OCI-LY1 (cell line): Measurements from ENCODE around the gene ULK3.

Experiments used
- H2AFZ ChIP-seq: fragments of 200-600 bp; sonication (generic), shearing (Covaris generic); 2 replicates; pipeline ENCODE4 v1.6.0; 2014; ENCODE audit warnings: antibody characterized with exemption, mild to moderate bottlenecking, low read length
- H3F3A ChIP-seq: fragments of 200-600 bp; sonication (generic), shearing (Covaris generic); 2 replicates; pipeline ENCODE4 v1.6.0; 2014; ENCODE audit warnings: mild to moderate bottlenecking, antibody characterized with exemption, low read length, moderate library complexity; ENCODE audit not compliant: insufficient read depth
- H3K27ac ChIP-seq: fragments of 200-600 bp; sonication (generic); 2 replicates; pipeline ENCODE4 v1.5.1; 2014; ENCODE audit warnings: low read length, mixed run types, mild to moderate bottlenecking, low read depth; ENCODE audit not compliant: poor library complexity, severe bottlenecking
- H3K27me3 ChIP-seq: fragments of 200-600 bp; sonication (generic); 2 replicates; pipeline ENCODE4 v1.6.0; 2014; ENCODE audit warnings: antibody characterized with exemption, mild to moderate bottlenecking, low read length, moderate library complexity; ENCODE audit not compliant: insufficient read depth
- H3K36me3 ChIP-seq: fragments of 200-600 bp; sonication (generic); 2 replicates; pipeline ENCODE4 v1.6.1; 2014; ENCODE audit warnings: mild to moderate bottlenecking, antibody characterized with exemption, low read length, moderate library complexity, mixed read lengths; ENCODE audit not compliant: insufficient read depth
- H3K4me1 ChIP-seq: fragments of 200-600 bp; sonication (generic); 2 replicates; pipeline ENCODE4 v1.5.1; 2014; ENCODE audit warnings: mild to moderate bottlenecking, low read length, moderate library complexity; ENCODE audit not compliant: insufficient read depth, severe bottlenecking
- H3K4me2 ChIP-seq: fragments of 200-600 bp; sonication (generic), shearing (Covaris generic); 2 replicates; pipeline ENCODE4 v1.6.1; 2014; ENCODE audit warnings: low read length
- H3K4me3 ChIP-seq: fragments of 200-600 bp; sonication (generic); 2 replicates; pipeline ENCODE4 v1.5.1; 2014; ENCODE audit warnings: low read length, low read depth, mild to moderate bottlenecking, mixed read lengths; ENCODE audit not compliant: poor library complexity, severe bottlenecking
- H3K79me2 ChIP-seq: fragments of 200-600 bp; shearing (Covaris generic); 2 replicates; pipeline ENCODE4 v1.6.1; 2016; ENCODE audit warnings: mixed run types, low read length, mixed read lengths; ENCODE audit not compliant: insufficient read depth
- H3K9ac ChIP-seq: fragments of 200-600 bp; sonication (generic), shearing (Covaris generic); 2 replicates; pipeline ENCODE4 v1.6.1; 2014; ENCODE audit warnings: mild to moderate bottlenecking, low read length, mixed read lengths
- H3K9me2 ChIP-seq: fragments of 200-600 bp; sonication (generic), shearing (Covaris generic); 2 replicates; pipeline ENCODE4 v1.6.1; 2014; ENCODE audit warnings: low read depth, mild to moderate bottlenecking, low read length, mixed read lengths
- H3K9me3 ChIP-seq: fragments of 200-600 bp; shearing (Covaris generic); 2 replicates; pipeline ENCODE4 v1.6.1; 2014; ENCODE audit warnings: low read length, mixed read lengths
- H4K20me1 ChIP-seq: fragments of 200-600 bp; sonication (generic), shearing (Covaris generic); 2 replicates; pipeline ENCODE4 v1.6.0; 2016; ENCODE audit warnings: mild to moderate bottlenecking, low read length; ENCODE audit not compliant: insufficient read depth
- EZH2 ChIP-seq: fragments of 200-600 bp; sonication (generic), shearing (Covaris generic); IDR thresholded peaks from 2 replicates; pipeline ENCODE4 v1.8.0; 2017; ENCODE audit warnings: borderline replicate concordance, mixed run types, mild to moderate bottlenecking, antibody characterized with exemption, low read length, moderate library complexity, mixed read lengths
- TF ChIP-seq, protein P1 (sequence below): fragments of 200-600 bp; sonication (generic), shearing (Covaris generic); IDR thresholded peaks from 2 replicates; pipeline ENCODE4 v1.5.1; 2017; ENCODE audit warnings: mild to moderate bottlenecking, antibody characterized with exemption, low read length, moderate library complexity, mixed read lengths

ULK3 gene

GRCh38 chr15:74826364-74826819, 16.6 kb downstream of the ULK3 start, which contains the start of gene CPLX3:
CPLX3 (plus strand) TSS chr15:74826627; CDS start chr15:74826704, 77 bp downstream.
- Histone ChIP-seq H3K27me3 (no peaks in the 10 kb centered on the region), H3K27ac (no peak within 1 kb of the TSS), H4K20me1 (no peaks in the 10 kb centered on the region), H3K4me1 (peaks cover 5% of the 10 kb centered on the region), H3K4me3 (no peak within 1 kb of the TSS), H3F3A (no peaks in the 10 kb centered on the region), H3K79me2 (no peaks in the 10 kb centered on the region), H3K4me2 (no peak within 1 kb of the TSS), H3K9me3 (no peaks in the 10 kb centered on the region), H2AFZ (no peak within 1 kb of the TSS), H3K9ac (no peak within 1 kb of the TSS), H3K36me3 (no peaks in the 10 kb centered on the region), H3K9me2 (no peaks in the 10 kb centered on the region)
- TF ChIP-seq, protein P1, sequence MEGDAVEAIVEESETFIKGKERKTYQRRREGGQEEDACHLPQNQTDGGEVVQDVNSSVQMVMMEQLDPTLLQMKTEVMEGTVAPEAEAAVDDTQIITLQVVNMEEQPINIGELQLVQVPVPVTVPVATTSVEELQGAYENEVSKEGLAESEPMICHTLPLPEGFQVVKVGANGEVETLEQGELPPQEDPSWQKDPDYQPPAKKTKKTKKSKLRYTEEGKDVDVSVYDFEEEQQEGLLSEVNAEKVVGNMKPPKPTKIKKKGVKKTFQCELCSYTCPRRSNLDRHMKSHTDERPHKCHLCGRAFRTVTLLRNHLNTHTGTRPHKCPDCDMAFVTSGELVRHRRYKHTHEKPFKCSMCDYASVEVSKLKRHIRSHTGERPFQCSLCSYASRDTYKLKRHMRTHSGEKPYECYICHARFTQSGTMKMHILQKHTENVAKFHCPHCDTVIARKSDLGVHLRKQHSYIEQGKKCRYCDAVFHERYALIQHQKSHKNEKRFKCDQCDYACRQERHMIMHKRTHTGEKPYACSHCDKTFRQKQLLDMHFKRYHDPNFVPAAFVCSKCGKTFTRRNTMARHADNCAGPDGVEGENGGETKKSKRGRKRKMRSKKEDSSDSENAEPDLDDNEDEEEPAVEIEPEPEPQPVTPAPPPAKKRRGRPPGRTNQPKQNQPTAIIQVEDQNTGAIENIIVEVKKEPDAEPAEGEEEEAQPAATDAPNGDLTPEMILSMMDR: no peak
- no peak for TF ChIP-seq EZH2

DNA sequence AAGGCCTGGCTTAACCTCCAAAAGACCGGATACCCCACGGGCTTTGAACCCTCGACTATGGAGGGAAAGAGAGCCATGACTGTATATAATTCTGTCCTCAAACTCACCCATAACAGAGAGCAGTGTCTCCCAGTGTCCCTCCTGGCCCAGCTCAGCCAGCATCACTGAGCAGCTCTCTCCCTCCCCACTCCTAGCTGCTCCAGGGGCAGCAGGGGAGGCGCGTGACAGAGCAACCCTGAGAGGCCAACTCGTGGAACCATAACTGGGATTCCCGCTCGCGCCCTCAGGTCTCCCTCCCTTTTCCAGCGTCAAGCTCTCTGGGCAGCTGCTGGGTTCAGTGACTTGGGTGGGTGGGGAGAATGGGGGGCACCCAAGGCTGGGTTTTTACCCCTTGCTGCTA, 17.1 kb downstream of the ULK3 start:
- no peaks in the 10 kb centered on the region for H3K9me2 ChIP-seq
- no peaks in the 10 kb centered on the region for H4K20me1 ChIP-seq
- H3K4me2 ChIP-seq: no peak overlapping the region
- no peak overlapping the region for H3K27ac ChIP-seq
- no peaks in the 10 kb centered on the region for H3K27me3 ChIP-seq
- no peak overlapping the region for H2AFZ ChIP-seq
- no peak overlapping the region for H3K4me3 ChIP-seq
- H3K9ac ChIP-seq: no peak overlapping the region
- H3F3A ChIP-seq: no peaks in the 10 kb centered on the region
- no peaks in the 10 kb centered on the region for H3K36me3 ChIP-seq
- no peaks in the 10 kb centered on the region for H3K9me3 ChIP-seq
- TF ChIP-seq, protein P1: no peak
- TF ChIP-seq EZH2: no peak
- peaks cover 10% of the 10 kb centered on the region for H3K4me1 ChIP-seq
- no peaks in the 10 kb centered on the region for H3K79me2 ChIP-seq

DNA sequence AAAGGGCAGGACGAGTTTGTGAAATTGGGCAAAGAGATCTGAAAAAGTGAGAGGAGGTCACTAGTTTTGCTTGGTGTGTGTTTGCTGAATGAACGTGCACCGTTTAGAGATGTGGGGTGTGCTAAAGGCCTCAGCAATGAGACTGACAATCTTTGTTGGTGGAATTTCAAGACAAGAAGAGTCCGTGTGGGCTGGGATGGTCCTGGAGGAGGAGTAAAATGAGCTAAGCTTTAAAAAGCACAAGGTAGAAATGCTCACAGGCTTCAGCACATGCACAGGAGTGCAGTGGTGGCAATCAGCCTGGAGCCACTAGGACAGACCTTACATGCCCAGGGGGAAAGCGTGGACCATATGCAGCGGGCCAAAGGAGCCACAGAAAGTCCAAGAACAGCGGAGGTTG, 18.0 kb downstream of the ULK3 start:
- Histone ChIP-seq H4K20me1 (no peaks in the 10 kb centered on the region), H3K9me2 (no peaks in the 10 kb centered on the region), H3K9me3 (no peaks in the 10 kb centered on the region), H3K4me1 (peaks cover 14% of the 10 kb centered on the region), H3K27me3 (no peaks in the 10 kb centered on the region), H3K36me3 (no peaks in the 10 kb centered on the region), H3K4me2 (no peak overlapping the region), H3K79me2 (no peaks in the 10 kb centered on the region), H3F3A (no peaks in the 10 kb centered on the region), H3K9ac (no peak overlapping the region), H2AFZ (no peak overlapping the region), H3K4me3 (no peak overlapping the region), H3K27ac (no peak overlapping the region)
- TF ChIP-seq, protein P1: no peak
- no peak for TF ChIP-seq EZH2
